ENCODE results near the gene TP53I13.
"Not testable (repeated sequence)": the region's sequence is repeated elsewhere in the genome, so short reads cannot be mapped to it uniquely, and the experiment has no call there.

The TP53I13 gene

GRCh38 chr17:29568331-29569244 lies at the start of gene TP53I13:
Gene TP53I13, plus strand, starts transcription at chr17:29568701. Its CDS starts 58 bp downstream, at chr17:29568759.
- DNase-seq (ENCODE audit: low read depth), result peak; percentile 78

- no peak for DNase-seq (ENCODE audit: low read depth)
Measured at GRCh38 chr17:29524692-29525091, 43.8 kb upstream of the TP53I13 start.

- DNase-seq (ENCODE audit: low read depth), result peak; percentile 27
Measured at GRCh38 chr17:29526322-29526721, 42.2 kb upstream of the TP53I13 start.

GRCh38 chr17:29533976-29534375 lies 34.5 kb upstream of the TP53I13 start:
- no peak for DNase-seq (ENCODE audit: low read depth)

DNA sequence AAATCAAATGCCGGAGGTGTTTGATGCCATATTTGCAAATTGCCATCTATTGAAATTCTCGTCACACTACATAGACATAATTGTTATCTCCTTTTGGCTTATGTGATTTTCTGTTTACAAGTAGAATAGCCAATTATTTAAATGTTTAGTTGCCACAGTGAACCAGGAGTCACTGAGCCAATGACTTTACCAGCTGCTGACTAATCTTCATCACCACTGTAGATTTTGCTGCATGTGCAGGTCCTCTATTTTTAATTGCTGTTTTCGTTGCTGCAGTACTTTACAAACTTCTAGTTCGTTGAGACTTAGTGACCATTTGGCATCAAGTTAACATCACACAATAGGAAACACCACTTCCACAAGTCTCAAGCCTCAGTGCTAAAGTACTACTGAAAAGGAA lies 24.4 kb upstream of the TP53I13 start:
- no peak for DNase-seq (ENCODE audit: low read depth)

DNA sequence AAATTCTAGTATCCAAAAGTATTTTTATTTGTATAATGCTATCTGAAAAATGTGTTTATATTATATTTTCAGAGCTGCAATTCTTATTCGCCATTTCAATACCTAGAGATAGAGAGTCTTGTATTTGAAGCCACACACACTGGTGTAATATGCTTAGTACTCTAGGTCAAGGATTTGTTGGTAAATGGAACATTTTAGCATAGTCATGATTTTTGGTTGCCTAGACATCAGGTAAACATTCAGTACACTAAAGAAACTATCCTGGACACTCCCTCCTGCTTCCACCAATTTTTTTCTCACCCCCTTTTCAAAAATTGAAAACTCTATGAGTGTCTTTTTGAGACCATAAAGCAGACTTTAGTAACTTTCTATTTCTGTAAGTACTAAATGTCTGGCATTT lies 22.4 kb upstream of the TP53I13 start:
- no peak for DNase-seq (ENCODE audit: low read depth)

GRCh38 chr17:29546830-29547229 lies 21.7 kb upstream of the TP53I13 start:
- DNase-seq (ENCODE audit: low read depth), result no peak

- peak; percentile 77 for DNase-seq (ENCODE audit: low read depth)
Measured at GRCh38 chr17:29549177-29549923, 19.2 kb upstream of the TP53I13 start.

- DNase-seq (ENCODE audit: low read depth), result no peak
Measured at GRCh38 chr17:29555840-29556239, 12.7 kb upstream of the TP53I13 start.

GRCh38 chr17:29557085-29557738 lies 11.3 kb upstream of the TP53I13 start:
- no peak for DNase-seq (ENCODE audit: low read depth)

GRCh38 chr17:29557739-29558116 lies 10.8 kb upstream of the TP53I13 start:
- DNase-seq (ENCODE audit: low read depth), result no peak

GRCh38 chr17:29558139-29558538 lies 10.4 kb upstream of the TP53I13 start:
- DNase-seq (ENCODE audit: low read depth), result not testable (repeated sequence)

DNA sequence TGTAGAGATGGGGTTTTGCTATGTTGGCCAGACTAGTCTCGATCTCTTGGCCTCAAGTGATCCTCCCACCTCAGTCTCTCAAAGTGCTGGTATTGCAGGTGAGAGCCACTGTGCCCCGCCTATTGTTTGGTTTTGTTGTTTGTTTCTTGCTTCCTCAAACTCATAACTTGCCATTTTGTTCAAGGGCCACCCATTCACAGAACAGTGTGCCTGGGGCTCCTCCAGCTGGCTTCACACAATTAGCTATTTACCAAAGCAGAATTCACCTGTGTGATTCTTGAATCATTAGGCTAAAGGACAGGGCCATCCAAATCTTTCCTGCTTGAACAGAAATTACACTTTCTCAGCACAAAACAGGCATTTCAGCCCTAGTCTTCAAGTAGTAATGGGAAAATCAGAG lies 8.9 kb upstream of the TP53I13 start:
- DNase-seq (ENCODE audit: low read depth), result no peak

DNA sequence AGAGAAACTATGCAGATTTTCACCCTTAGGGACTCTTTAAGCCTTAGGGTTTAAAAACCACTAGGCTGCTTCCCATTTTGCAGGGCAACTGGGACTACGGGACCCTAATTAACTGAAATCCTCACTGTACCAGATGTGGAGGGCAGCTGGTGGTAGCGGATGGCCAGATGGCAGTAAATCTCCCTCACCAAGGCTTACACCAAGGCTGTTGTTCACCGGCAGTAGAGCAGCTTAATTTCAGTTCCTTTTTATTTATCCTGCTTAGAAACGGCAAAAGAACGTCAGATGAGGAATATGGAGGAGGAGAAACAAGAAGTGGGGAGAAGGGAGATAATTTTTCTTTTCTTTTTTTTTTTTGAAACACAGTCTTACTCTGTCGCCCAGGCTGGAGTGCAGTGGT lies 8.2 kb upstream of the TP53I13 start:
- DNase-seq (ENCODE audit: low read depth), result no peak

DNA sequence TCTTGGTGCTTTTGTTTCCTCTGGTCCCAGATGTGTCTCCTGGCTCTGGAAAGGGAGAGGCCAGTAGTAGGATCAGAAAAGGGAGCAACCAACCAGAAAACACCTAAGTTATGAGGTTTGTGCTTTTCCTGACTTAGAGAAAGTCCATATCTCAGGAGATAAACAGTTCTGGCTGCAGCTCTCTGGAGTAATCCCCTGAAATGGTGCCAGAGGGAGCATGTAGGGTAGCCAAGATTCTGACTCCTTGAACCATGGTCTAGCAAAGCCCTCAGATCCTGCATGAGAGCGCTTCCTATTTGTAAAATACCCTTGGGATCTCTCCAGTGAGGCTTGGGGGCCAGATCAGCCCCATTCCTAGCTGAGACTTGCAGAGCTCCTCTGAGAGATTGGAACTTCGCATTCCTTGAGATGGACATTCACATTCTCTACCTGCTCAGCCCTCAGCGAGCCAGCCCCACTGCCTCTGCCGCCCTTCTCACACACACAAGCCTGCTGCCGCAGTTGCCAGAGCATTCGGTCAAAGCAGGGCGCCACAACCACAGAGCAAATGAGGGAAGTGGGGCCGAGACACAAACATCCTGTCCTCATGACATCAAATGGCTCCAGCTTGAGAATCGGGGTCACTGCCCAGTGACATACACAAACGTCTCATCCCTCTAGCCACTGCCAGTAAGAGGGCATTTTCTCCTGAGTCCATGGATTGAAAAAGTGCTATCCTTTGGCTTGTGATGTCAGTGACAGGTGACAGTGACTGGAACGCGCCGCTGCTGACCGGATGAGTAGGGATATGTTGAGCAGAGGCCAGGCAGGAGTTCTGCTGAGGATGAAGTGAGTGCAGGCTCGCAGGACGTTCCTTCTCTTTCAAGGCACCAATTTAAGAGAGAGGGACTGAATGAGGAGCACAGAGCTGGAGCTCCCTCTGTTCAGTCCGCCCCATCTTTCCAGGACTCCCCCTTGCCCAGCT lies 6.7 kb upstream of the TP53I13 start:
- DNase-seq (ENCODE audit: low read depth), result no peak

DNA sequence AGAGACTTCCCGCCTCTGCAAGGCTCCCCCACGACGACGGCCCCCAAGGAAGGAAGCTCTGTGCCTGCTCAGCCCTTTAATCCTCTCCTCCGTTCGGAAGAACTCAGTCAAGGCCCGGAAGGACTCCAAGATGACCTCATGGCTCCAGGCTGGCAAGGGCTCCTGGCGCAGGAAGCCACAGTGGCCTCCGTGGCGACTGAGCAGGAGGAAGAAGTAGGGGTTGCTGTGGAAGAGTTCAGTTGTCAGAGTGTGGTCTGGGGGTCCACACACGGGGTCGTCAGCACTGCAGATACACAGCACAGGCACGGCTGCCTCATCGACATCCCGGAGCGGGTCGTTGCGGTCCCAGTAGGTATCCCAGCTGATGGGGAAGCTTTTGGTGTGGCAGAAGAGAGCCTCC lies 5.9 kb upstream of the TP53I13 start:
- no peak for DNase-seq (ENCODE audit: low read depth)

DNA sequence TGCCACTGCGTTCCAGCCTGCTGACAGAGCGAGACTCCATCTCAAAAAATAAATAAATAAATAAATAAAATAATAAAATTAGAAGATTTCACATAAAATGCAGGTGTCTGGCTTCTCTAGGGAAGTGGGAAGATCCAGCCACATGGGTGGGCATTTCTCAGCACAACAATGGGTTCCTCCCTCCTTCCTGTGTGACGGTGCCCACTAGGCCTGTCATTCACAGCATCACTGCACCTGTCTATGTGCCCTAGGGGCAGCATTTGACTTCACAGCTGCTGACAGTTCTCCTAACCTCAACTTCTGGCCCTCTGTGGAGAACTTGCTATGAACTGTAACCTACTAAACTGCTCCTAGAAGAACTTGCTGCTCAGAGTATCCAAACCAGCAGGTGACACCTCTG lies 4.7 kb upstream of the TP53I13 start:
- DNase-seq (ENCODE audit: low read depth), result no peak

DNA sequence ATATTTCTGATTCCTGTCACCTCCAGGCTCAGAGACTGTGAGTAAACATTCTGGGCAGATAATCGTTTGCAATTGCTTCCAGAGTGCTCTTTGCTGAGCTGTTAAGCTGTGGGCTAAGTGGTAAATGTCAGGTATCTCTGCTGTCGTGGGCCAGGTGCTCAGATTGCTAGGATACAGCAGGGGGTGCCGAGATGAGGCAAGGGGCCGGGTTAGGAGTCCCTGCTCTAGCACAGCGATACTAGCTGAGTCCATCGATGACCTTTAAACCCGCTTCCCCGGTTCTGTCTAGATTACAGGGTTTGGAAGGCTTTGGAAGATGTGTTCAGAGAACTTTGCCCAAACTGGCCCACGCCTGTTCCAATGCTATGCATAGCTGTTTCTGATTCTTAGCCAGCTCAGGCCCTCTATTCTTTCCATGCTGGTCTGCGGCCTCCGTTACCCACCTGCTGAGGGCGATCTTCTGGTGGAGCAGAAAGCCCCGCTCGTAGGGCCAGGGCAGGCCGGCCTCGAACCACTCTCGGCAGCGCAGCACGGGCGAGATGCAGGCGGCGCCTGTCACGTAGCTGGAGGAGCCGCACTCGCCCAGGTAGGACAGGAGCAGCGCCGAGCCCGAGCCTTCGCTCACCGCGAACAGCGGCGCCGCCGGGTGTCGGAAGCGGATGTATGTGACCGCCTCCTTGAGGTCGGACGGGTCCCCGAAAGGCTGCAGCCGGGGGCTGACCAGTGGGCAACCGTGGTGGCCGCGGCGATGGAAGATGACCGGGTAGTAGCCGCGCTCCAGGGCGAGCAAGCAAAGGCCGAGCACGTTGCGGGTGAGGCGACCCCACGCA lies 2.6 kb upstream of the TP53I13 start:
- no peak for DNase-seq (ENCODE audit: low read depth)

DNA sequence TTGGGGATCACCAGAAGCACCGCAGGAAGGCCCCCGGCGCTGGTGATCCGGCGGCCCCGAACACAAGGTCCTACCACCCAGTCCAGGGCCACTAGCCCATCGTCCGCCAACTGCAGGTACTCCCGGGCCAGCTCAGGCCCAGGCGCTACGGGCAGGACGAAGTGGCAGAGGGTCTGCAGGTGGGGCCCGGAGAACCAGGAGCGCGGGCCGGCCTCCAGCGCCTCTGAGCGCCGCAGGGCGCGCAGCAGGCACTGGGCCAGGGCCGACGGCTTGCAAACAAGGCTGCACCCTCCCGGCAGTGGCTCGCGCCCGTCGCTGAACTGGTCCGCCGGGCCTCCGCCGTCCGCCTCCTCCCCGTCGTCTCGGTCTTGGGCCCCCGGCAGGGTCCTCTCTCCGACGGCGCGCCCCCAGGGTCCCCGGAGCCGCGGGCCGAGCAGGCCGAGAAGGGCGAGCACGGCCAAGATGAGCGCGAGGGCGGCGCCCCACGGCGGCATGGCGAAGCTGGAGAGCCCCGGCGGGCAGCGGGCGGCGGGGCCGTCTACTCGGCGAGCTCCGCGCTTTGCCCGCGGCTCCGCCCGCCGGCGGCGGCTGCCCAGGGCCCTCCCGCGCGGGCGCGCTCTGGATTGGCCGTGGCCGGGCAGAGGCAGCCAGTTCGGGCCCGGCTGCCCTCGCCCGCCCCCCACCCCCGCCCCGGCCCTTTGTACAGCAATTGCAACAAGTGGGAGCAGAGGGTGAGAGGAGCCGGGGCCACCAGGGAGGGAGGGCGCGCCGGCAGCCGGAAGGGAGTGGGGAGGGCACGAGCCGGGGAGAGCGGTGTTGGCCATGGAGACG lies 1.8 kb upstream of the TP53I13 start, which contains the start of gene ABHD15:
Gene ABHD15 (minus strand): TSS at position 565 of the 831 bp plus-strand sequence. CDS start 71 bp downstream, at position 494.
- peak; percentile 85 for DNase-seq (ENCODE audit: low read depth)

GRCh38 chr17:29567304-29567553 lies 1.3 kb upstream of the TP53I13 start:
- no peak for DNase-seq (ENCODE audit: low read depth)
